ENCODE measurements around the gene HVCN1.

HVCN1 gene

GRCh38 chr12:110699591-110700445 lies 10.9 kb upstream of the HVCN1 start:
- DNase-seq (ENCODE audit: low read depth): no peak

DNA sequence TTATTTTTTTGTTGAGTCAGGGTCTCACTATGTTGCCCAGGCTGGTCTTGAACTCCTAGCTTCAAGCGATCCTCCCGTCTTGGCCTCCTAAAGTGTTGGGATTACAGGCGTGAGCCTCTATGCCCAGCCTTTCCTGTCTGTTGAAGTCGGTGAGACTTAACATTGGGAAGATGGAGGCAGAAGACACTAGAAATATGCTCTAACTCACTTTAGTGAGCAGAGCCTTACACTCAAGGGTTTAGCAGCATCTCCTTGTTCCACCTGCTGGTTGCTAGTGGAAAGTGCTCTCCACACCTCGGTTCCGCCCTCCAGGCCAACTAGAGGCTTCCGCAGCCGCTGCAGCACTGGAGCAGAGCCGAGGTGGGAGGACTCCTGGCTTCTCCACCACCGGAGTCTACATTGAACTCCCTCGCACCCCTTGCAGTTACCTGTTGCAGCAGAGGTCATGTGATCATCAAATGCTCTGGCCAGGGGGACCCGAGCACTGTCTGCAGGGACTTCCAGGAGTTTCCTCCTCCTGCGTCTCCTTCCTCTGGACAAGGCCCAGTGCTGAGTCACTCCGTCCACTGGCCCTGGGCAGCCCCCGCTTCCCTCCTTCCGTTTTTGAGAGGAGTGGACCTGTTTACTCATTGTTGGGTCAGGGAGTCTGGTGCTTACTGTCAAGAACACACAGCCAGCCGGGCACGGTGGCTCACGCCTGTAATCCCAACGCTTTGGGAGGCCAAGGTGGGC lies 9.4 kb upstream of the HVCN1 start:
- peak; percentile 68 for DNase-seq (ENCODE audit: low read depth)

- DNase-seq (ENCODE audit: low read depth): no peak
These were observed 8.3 kb upstream of the HVCN1 start for GRCh38 chr12:110697236-110697635.

- no peak for DNase-seq (ENCODE audit: low read depth)
These were observed 7.4 kb upstream of the HVCN1 start for GRCh38 chr12:110696283-110696682.

GRCh38 chr12:110694330-110694901 lies 5.5 kb upstream of the HVCN1 start:
- no peak for DNase-seq (ENCODE audit: low read depth)

GRCh38 chr12:110693731-110694130 lies 4.8 kb upstream of the HVCN1 start:
- no peak for DNase-seq (ENCODE audit: low read depth)

DNA sequence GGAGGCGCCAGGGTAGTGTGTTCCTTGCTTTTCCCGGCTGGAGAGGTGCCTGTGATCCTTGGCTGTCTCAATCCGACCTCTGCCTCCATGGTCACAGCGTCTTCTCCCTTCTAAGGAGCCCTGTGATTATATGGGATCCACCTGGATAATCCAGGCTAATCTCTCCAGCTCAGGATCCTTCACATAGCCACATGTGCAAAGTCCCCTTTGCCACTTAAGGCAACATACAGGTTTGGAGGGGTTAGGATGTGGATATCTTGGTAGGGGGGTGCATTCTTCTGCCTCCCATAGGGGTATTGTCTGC lies 1.2 kb upstream of the HVCN1 start:
- DNase-seq (ENCODE audit: low read depth): no peak

- peak; percentile 14 for DNase-seq (ENCODE audit: low read depth)
These were observed 589 bp upstream of the HVCN1 start for GRCh38 chr12:110689281-110690126.

DNA sequence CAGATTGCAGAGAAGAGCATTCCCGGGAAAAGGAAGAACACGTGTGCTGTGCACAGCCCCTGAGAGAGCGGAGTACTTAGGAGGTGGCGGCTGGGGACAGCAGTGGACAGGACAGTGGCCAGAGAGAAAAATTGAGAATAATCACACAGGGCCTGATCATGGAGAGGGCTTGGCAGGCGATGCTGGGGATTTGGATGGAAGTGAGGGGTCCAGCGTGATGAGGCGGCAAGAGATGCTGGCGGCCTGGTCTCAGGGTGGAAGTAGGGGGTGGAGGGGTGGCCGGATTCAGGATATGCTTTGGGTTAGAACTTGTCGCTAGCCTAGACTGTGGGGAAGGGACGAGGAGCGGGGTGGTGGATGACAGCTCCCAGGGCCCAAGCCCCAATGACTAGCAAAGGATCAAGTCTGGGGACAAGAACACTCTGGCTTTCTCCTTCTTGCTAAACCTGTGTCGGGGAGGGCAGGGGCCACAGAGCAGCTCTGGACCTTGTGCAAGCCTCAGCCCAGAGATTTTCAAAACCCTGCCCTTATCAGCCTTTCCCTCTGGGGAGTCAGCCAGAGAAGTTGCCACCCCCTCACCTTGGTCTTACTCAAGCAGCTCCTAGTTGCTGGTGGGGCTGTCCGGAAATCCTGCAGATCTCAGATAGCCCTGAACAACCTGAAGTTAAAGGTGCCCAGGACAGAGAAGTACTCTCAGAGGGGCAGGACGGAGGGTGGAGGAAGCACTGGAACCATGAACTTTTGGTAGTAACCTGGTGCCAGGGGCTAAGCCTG lies 1.3 kb downstream of the HVCN1 start:
- DNase-seq (ENCODE audit: low read depth): no peak

DNA sequence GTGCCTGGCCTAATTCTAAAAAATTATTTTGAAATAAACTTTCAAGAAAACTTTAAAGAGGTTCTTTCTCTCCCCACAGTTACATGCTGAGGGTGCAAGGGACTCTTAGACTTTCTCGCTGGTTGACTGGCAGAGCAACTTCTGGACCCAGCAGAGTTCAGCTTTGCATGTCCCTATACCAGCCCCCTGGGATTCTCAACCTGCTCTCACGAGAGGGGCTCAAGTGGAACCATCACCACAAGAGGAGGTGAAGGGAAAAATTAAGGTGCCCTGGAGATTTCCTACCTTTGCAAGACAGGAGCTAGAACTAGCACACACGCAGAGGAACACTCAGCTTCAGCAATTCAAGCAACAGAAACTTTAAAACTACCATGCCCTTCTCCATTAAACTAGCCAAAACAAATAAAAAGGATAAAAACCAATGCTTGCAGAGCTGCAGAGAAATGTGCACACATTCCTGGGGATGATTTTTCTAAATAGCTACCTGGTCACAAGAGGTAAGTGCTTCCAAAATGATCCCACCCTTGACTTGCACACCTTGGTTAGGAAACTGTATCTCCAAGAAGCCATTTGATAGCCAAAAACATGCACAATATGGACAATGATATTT lies 2.5 kb downstream of the HVCN1 start:
- DNase-seq (ENCODE audit: low read depth): no peak

- DNase-seq (ENCODE audit: low read depth): no peak
These were observed 4.5 kb downstream of the HVCN1 start for GRCh38 chr12:110684312-110684836.

DNA sequence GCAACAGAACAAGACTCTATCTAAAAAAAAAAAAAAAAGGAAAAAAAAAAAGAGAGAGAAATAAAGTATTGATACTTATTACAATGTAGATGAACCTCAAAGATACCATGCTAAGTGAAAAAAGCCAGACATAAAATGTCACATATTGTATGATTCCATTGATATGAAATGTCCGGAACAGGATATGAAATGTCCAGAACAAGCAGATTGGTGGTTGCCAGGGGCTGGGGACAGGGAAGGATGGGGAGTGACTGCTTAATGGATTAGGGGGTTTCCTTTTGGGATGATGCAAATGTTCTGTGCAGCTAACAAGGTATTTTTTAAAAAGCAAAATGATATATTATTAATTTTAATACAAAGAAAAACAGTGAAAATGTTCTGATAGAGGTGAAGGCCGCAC lies 5.0 kb downstream of the HVCN1 start:
- DNase-seq (ENCODE audit: low read depth): no peak

DNA sequence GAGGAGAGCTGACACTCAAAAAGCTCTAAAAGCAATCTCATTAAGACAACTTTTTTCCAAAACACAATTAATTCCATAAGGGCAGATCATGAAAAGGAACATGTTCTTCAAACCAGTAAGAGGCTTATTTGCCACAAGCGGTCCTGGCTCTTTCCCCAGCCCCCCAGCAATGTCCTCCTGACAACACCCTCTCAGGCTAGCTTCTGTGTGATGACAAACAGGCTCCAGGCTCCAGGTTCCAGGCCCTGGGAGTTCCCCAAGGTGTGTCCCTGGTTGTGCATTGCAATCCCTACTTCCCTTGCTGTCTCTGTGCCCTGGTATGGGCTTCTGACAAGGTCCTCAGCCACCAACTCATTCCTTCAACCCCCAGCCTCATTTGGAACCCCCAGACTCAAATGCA lies 8.9 kb downstream of the HVCN1 start:
- no peak for DNase-seq (ENCODE audit: low read depth)

DNA sequence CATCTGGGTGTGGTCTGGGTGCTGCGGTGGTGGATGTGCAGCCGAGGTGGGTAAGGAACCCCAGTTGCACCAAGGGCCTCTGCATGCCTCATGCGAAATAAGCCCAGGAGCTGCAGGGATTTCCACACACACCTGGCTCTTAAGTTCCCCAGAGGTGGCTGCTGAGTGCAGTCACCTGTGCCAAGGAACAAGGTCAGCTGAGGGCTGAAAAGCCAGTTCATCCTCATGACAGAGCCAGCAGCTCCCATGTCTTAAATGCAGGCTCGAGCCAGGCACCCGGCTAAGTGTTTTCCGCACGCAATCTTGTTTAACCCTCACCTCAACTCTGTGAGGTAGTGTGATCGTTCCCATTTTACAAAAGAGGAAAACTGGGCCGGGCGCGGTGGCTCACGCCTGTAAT lies 9.7 kb downstream of the HVCN1 start:
- DNase-seq (ENCODE audit: low read depth): no peak

- no peak for DNase-seq (ENCODE audit: low read depth)
These were observed 10.9 kb downstream of the HVCN1 start for GRCh38 chr12:110677982-110678381.

GRCh38 chr12:110677206-110677911 lies 11.6 kb downstream of the HVCN1 start:
- DNase-seq (ENCODE audit: low read depth): no peak

DNA sequence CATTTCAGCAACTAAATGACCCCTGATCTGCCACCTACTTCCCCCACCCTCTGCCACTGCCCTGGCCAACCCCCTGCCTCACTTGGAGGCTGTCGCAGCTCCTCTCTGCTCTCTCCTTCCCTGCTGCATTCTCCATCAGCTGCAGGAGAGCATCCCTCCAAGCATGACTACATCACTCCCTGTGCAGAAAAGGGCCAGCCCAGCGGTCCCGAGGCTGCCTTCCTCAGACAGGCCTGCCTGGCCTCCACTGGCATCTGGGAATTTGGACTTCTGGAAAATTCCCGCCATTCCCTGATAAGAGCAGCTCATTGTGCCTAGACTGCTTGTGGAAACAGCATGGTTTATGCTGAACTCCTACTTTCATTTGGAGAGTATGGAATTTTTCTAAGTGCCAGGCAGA lies 12.7 kb downstream of the HVCN1 start:
- no peak for DNase-seq (ENCODE audit: low read depth)

- DNase-seq (ENCODE audit: low read depth): no peak
These were observed 18.7 kb downstream of the HVCN1 start for GRCh38 chr12:110670161-110670701.

- DNase-seq (ENCODE audit: low read depth): no peak
These were observed 19.8 kb downstream of the HVCN1 start for GRCh38 chr12:110669193-110669502.
